SK-N-SH (cell line): ENCODE results near the gene RFPL1. TPM values are rescaled to one million over a fixed set of nuclear protein-coding genes. Genes with fewer than 3 reads are reported as not detected.

Source experiments
- CTCF ChIA-PET: fragments of 300-600, 350-600 bp; formaldehyde crosslinking; extraction: SDS; loops from one replicate; lab custom pipeline; 2021; lab: Yijun Ruan, JAX
- POLR2A ChIA-PET: fragments of 350-600 bp; sonication (Branson Sonifier 250); formaldehyde crosslinking; extraction: SDS; loops from one replicate; lab custom pipeline; 2020; ENCODE audit warnings: antibody characterized with exemption, inconsistent platforms; lab: Yijun Ruan, JAX
- DNase-seq: peaks from one replicate; pipeline ENCODE4 v3.0.0; 2012
- H2AFZ ChIP-seq: fragments of 200-600 bp; sonication (generic); 2 replicates; pipeline ENCODE4 v1.8.1; 2016; ENCODE audit warnings: antibody characterized with exemption, mild to moderate bottlenecking, low read depth
- H3F3A ChIP-seq: fragments of 200-600 bp; sonication (generic); replicated peaks from 2 replicates; pipeline ENCODE3; 2016; ENCODE audit warnings: antibody characterized with exemption, mild to moderate bottlenecking; ENCODE audit not compliant: insufficient read depth
- H3K27ac ChIP-seq, 2 experiments: fragments of 200-500 bp in 1 of 2; fragments of 200-600 bp in 1 of 2; sonication (Bioruptor generic) in 1 of 2; sonication (generic), shearing (Covaris generic) in 1 of 2; 2 replicates each; pipeline versions ENCODE4 v1.5.1 to v1.6.1; 2014 to 2016; ENCODE audit warnings: low read depth in 2 of 2, inconsistent platforms in 1 of 2, low read length in 1 of 2, mild to moderate bottlenecking in 1 of 2, mixed read lengths in 1 of 2
- H3K27me3 ChIP-seq: fragments of 200-600 bp; sonication (generic), shearing (Covaris generic); 2 replicates; pipeline ENCODE4 v1.6.1; 2016; ENCODE audit warnings: mixed run types; ENCODE audit not compliant: insufficient read depth
- H3K36me3 ChIP-seq, 2 experiments: fragments of 200-500 bp in 1 of 2; fragments of 200-600 bp in 1 of 2; sonication (Bioruptor generic) in 1 of 2; sonication (generic) in 1 of 2; replicated peaks in 1 of 2; 2 replicates each; pipeline versions ENCODE3 to v1.5.1; 2014 to 2016; ENCODE audit warnings: low read length in 1 of 2, mild to moderate bottlenecking in 1 of 2; ENCODE audit not compliant: insufficient read depth in 2 of 2, control insufficient read depth in 1 of 2
- H3K4me1 ChIP-seq, 2 experiments: fragments of 200-500 bp in 1 of 2; fragments of 200-600 bp in 1 of 2; sonication (Bioruptor generic) in 1 of 2; sonication (generic), shearing (Covaris generic) in 1 of 2; 2 replicates each; pipeline versions ENCODE4 v1.5.1 to v1.6.1; 2014 to 2016; ENCODE audit warnings: low read depth in 1 of 2, low read length in 1 of 2, mixed run types in 1 of 2; ENCODE audit not compliant: insufficient read depth in 2 of 2, control insufficient read depth in 1 of 2
- H3K4me2 ChIP-seq: fragments of 200-600 bp; sonication (generic), shearing (Covaris generic); 2 replicates; pipeline ENCODE4 v1.6.1; 2017; ENCODE audit warnings: mixed run types
- H3K4me3 ChIP-seq, 2 experiments: fragments of 200-500 bp in 1 of 2; fragments of 200-600 bp in 1 of 2; sonication (Bioruptor generic) in 1 of 2; sonication (generic), shearing (Covaris generic) in 1 of 2; 2 replicates each; pipeline versions ENCODE4 v1.5.1 to v1.8.1; 2014 to 2016; ENCODE audit warnings: low read depth in 2 of 2, inconsistent platforms in 1 of 2, low read length in 1 of 2, mild to moderate bottlenecking in 1 of 2, mixed read lengths in 1 of 2, moderate library complexity in 1 of 2
- H3K79me2 ChIP-seq: fragments of 200-600 bp; sonication (generic); 2 replicates; pipeline ENCODE4 v1.8.1; 2017; ENCODE audit warnings: mild to moderate bottlenecking; ENCODE audit not compliant: insufficient read depth
- H3K9ac ChIP-seq: fragments of 200-600 bp; sonication (generic); 2 replicates; pipeline ENCODE4 v1.6.1; 2017; ENCODE audit warnings: mixed run types
- H3K9me2 ChIP-seq: fragments of 200-600 bp; sonication (generic); 2 replicates; pipeline ENCODE4 v1.6.1; 2017; ENCODE audit warnings: mixed run types
- H3K9me3 ChIP-seq: fragments of 200-600 bp; sonication (generic); 2 replicates; pipeline ENCODE4 v1.6.1; 2017; ENCODE audit warnings: mixed run types, mild to moderate bottlenecking, moderate library complexity
- H4K20me1 ChIP-seq: fragments of 200-600 bp; sonication (generic); 2 replicates; pipeline ENCODE4 v1.6.1; 2017; ENCODE audit warnings: mild to moderate bottlenecking, mixed run types; ENCODE audit not compliant: insufficient read depth
- CHD2 ChIP-seq: fragments of 150-350 bp; IDR thresholded peaks from 2 replicates; pipeline ENCODE4 v1.6.1; 2018; ENCODE audit warnings: low read length; ENCODE audit not compliant: partially characterized antibody
- ELF1 ChIP-seq: IDR thresholded peaks from 2 replicates; pipeline ENCODE4 v1.4.0; 2012
- EP300 ChIP-seq, 2 experiments: IDR thresholded peaks; 2 replicates each; pipeline versions ENCODE4 v1.4.0 to v1.6.1; 2012; ENCODE audit warnings: borderline replicate concordance in 1 of 2, low read depth in 1 of 2, low read length in 1 of 2
- EZH2phosphoT487 ChIP-seq: fragments of 200-600 bp; sonication (generic); IDR thresholded peaks from 2 replicates; pipeline ENCODE4 v1.6.1; 2017; ENCODE audit warnings: low read depth, mixed run types, mild to moderate bottlenecking, antibody characterized with exemption, moderate library complexity, borderline replicate concordance
- FOSL2 ChIP-seq: IDR thresholded peaks from 2 replicates; pipeline ENCODE4 v1.4.0; 2012; ENCODE audit warnings: low read depth, mild to moderate bottlenecking, moderate library complexity, borderline replicate concordance
- GABPA ChIP-seq: IDR thresholded peaks from 2 replicates; pipeline ENCODE4 v1.4.0; 2012; ENCODE audit warnings: low read depth, mild to moderate bottlenecking
- IRF3 ChIP-seq: fragments of 150-350 bp; IDR thresholded peaks from 2 replicates; pipeline ENCODE4 v1.6.1; 2016; ENCODE audit warnings: mild to moderate bottlenecking, low read depth, low read length
- MXI1 ChIP-seq: IDR thresholded peaks from 2 replicates; pipeline ENCODE4 v1.6.1; 2012; ENCODE audit warnings: mild to moderate bottlenecking, low read depth, low read length, improper control_type of control experiment
- NRF1 ChIP-seq: IDR thresholded peaks from 2 replicates; pipeline ENCODE4 v1.6.1; 2012; ENCODE audit warnings: low read depth, mild to moderate bottlenecking, low read length
- PBX3 ChIP-seq: IDR thresholded peaks from 2 replicates; pipeline ENCODE4; 2012
- POLR2AphosphoS5 ChIP-seq: IDR thresholded peaks from 2 replicates; pipeline ENCODE4 v1.6.1; 2012; ENCODE audit warnings: low read depth, low read length
- RCOR1 ChIP-seq: fragments of 150-350 bp; IDR thresholded peaks from 2 replicates; pipeline ENCODE4 v1.6.1; 2017; ENCODE audit warnings: antibody characterized with exemption, low read length
- REST ChIP-seq: IDR thresholded peaks from 2 replicates; pipeline ENCODE4 v1.6.1; 2012; ENCODE audit warnings: mild to moderate bottlenecking, low read depth, low read length, moderate library complexity
- RFX5 ChIP-seq: IDR thresholded peaks from 2 replicates; pipeline ENCODE4 v1.6.1; 2012; ENCODE audit warnings: mild to moderate bottlenecking, improper control_type of control experiment, low read length
- SIN3A ChIP-seq: IDR thresholded peaks from 2 replicates; pipeline ENCODE4 v1.6.1; 2012; ENCODE audit warnings: low read depth, mild to moderate bottlenecking, low read length, moderate library complexity, borderline replicate concordance
- SMC3 ChIP-seq: IDR thresholded peaks from 2 replicates; pipeline ENCODE4 v1.6.1; 2012; ENCODE audit warnings: low read depth, low read length, improper control_type of control experiment
- TAF1 ChIP-seq: IDR thresholded peaks from 2 replicates; pipeline ENCODE4 v1.6.1; 2012; ENCODE audit warnings: low read depth, mild to moderate bottlenecking, low read length, moderate library complexity, borderline replicate concordance
- TEAD4 ChIP-seq: IDR thresholded peaks from 2 replicates; pipeline ENCODE4 v1.4.0; 2012; ENCODE audit warnings: mild to moderate bottlenecking, borderline replicate concordance; ENCODE audit not compliant: insufficient read depth
- WGBS: methylation state at CpG from one replicate; pipeline ENCODE4 v1.1.6; 2017; ENCODE audit warnings: low lambda C conversion rate; 5-methylcytosine and 5-hydroxymethylcytosine counted together
- polyA plus RNA-seq, 3 experiments: library from polyadenylated mRNA; depleted of rRNA; stranded (reverse); fragments of >200 nt; gene quantifications; 2 replicates each; pipeline ENCODE4 v1.2.3, GENCODE V29; 2012

Gene RFPL1
- polyA plus RNA-seq, 1 of the 3 experiments (the other 2 are of a cell fraction): not detected

- H3F3A ChIP-seq: no peaks in the 10 kb centered on the region
- ChIA-PET POLR2A (no interaction called here), CTCF (no interaction called here)
- 94% methylated on average over 3 of the region's 3 CpGs for WGBS
- H3K4me1 ChIP-seq: peaks cover 0 to 10% of the 10 kb centered on the region in 2 experiments; a peak in 1 of 4 replicates
- H3K27me3 ChIP-seq: peaks cover 8% of the 10 kb centered on the region; the same call in 1 of the 2 replicates
- DNase-seq: no peak
- TF ChIP-seq TEAD4: no peak
- no peak for TF ChIP-seq EP300 (IDR thresholded peaks at IDR 0.05; ENCODE audit: borderline replicate concordance in 1 of 2, low read depth in 1 of 2, low read length in 1 of 2)
- no peak for TF ChIP-seq POLR2AphosphoS5
- TF ChIP-seq SMC3: no peak
- no peak for TF ChIP-seq PBX3
- TF ChIP-seq, all 33 proteins: peak for 0
- Histone ChIP-seq H3K9me3 (no peaks in the 10 kb centered on the region), H3K79me2 (no peaks in the 10 kb centered on the region), H3K4me2 (no peak overlapping the region), H3K9me2 (no peaks in the 10 kb centered on the region), H3K36me3 (no peaks in the 10 kb centered on the region), H3K27ac (no peak overlapping the region), H4K20me1 (no peaks in the 10 kb centered on the region), H3K9ac (no peak overlapping the region), H2AFZ (no peak overlapping the region), H3K4me3 (no peak overlapping the region)
Measured at GRCh38 chr22:29484642-29485041, 46.3 kb downstream of the RFPL1 start.

GRCh38 chr22:29485448-29485847 is 47.1 kb downstream of the RFPL1 start:
- ChIA-PET CTCF (no interaction called here), POLR2A (no interaction called here)
- Histone ChIP-seq H2AFZ (no peak overlapping the region), H3F3A (no peaks in the 10 kb centered on the region), H3K4me2 (no peak overlapping the region), H3K36me3 (no peaks in the 10 kb centered on the region), H3K9me2 (no peaks in the 10 kb centered on the region), H3K79me2 (no peaks in the 10 kb centered on the region), H3K4me3 (no peak overlapping the region), H3K9me3 (no peaks in the 10 kb centered on the region), H3K27ac (no peak overlapping the region), H3K27me3 (peaks cover under 1% of the 10 kb centered on the region; the same call in 1 of the 2 replicates), H3K9ac (no peak overlapping the region), H4K20me1 (no peaks in the 10 kb centered on the region), H3K4me1 (peaks cover 0 to 7% of the 10 kb centered on the region in 2 experiments; a peak in 1 of 4 replicates)
- 88% methylated on average over 5 of the region's 8 CpGs for WGBS
- DNase-seq: no peak
- TF ChIP-seq FOSL2: no peak
- TF ChIP-seq MXI1: no peak
- TF ChIP-seq EP300 (IDR thresholded peaks at IDR 0.05; ENCODE audit: borderline replicate concordance in 1 of 2, low read depth in 1 of 2, low read length in 1 of 2): no peak
- TF ChIP-seq TEAD4: no peak
- no peak for TF ChIP-seq IRF3
- no peak for TF ChIP-seq CHD2
- no peak for TF ChIP-seq GABPA
- no peak for TF ChIP-seq REST
- TF ChIP-seq NRF1: no peak
- no peak for TF ChIP-seq RFX5
- no peak for TF ChIP-seq RCOR1
- TF ChIP-seq SIN3A: no peak
- TF ChIP-seq EZH2phosphoT487: no peak
- TF ChIP-seq TAF1: no peak
- TF ChIP-seq ELF1: no peak
